ENCODE data around the gene DLL4. TPM values are rescaled to one million over a fixed set of nuclear protein-coding genes. Genes with fewer than 3 reads are reported as not detected.

The DLL4 gene
- total RNA-seq, 3 donors from 2014 or later: 9.4 to 23.0 (median 15.6) TPM

- intact Hi-C loops (cut with DNase I, micrococcal nuclease): loop anchor here in 1 of 2 donors (10.0 kb wide), 1 partner anchor 72 kb away; no protein-coding TSS in a partner anchor
- H3K4me1 ChIP-seq (ENCODE audit: low read depth): peaks cover 9% of the 10 kb centered on the region
- no peak for TF ChIP-seq CTCF (IDR thresholded peaks at IDR 0.05)
- peak overlapping the region; percentile 28 for H3K4me3 ChIP-seq
- ATAC-seq: peak; percentile 20
- H3K9me3 ChIP-seq: no peaks in the 10 kb centered on the region
- H3K36me3 ChIP-seq (ENCODE audit: low read depth): no peaks in the 10 kb centered on the region
- peak in 1 of 3 donors; percentile 38 for DNase-seq
These were observed 13.3 kb downstream of the DLL4 start for GRCh38 chr15:40942337-40942854.

GRCh38 chr15:40942878-40943277 is 13.7 kb downstream of the DLL4 start:
- ATAC-seq: no peak

DNA sequence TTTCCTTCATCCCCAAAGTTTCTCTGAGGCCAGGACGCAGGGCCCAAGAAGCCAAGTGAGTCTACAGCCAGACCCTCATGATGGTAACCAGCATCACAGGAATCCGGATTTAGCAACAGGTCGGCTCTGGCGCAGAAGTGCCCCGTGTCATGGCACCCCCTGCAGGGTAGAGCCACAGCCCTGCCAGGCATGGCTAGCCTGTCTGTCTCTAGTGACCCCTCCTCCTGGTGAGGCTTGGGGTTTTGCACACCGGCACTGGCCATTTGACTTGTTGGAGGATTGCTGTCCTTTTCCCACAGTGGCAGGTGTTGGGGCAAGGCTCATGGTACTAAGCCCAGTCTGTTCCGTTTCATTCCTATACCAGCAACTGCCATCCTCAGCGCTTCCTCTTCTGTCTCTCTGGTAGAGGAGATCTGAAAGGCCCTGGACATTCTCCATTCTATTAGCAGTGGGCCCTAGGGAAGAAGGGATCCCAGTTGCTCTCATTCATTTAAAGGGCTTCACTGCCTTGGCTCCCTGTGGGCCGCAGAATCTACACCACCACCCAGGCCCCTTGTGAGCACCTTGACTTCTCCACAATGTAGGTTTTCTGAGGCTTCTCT is 14.7 kb downstream of the DLL4 start:
- ATAC-seq: no peak
- intact Hi-C loops (cut with DNase I, micrococcal nuclease): loop anchor here in 1 of 2 donors (10.0 kb wide), 1 partner anchor 71 kb away; no protein-coding TSS in a partner anchor

More at GRCh38 chr15:40942878-40943277, 13.7 kb downstream of the DLL4 start:
- no peak for TF ChIP-seq CTCF (IDR thresholded peaks at IDR 0.05)
- intact Hi-C loops (cut with DNase I, micrococcal nuclease): loop anchor here in 1 of 2 donors (10.0 kb wide), 1 partner anchor 72 kb away; no protein-coding TSS in a partner anchor
- peak in 1 of 3 donors; percentile 9 for DNase-seq
- no peaks in the 10 kb centered on the region for H3K36me3 ChIP-seq (ENCODE audit: low read depth)
- no peaks in the 10 kb centered on the region for H3K9me3 ChIP-seq
- H3K4me1 ChIP-seq (ENCODE audit: low read depth): peaks cover 9% of the 10 kb centered on the region
- H3K4me3 ChIP-seq: no peak overlapping the region

GRCh38 chr15:40944510-40945296 is 15.6 kb downstream of the DLL4 start:
- DNase-seq: peak in 1 of 3 donors; percentile 14
- no peak for ATAC-seq
- intact Hi-C loops (cut with DNase I, micrococcal nuclease): loop anchor here in 1 of 2 donors (10.0 kb wide), 1 partner anchor 70 kb away; no protein-coding TSS in a partner anchor
- H3K9me3 ChIP-seq: no peaks in the 10 kb centered on the region
- no peak for TF ChIP-seq CTCF (IDR thresholded peaks at IDR 0.05)
- H3K4me1 ChIP-seq (ENCODE audit: low read depth): peaks cover 13% of the 10 kb centered on the region
- H3K4me3 ChIP-seq: no peak overlapping the region
- no peaks in the 10 kb centered on the region for H3K36me3 ChIP-seq (ENCODE audit: low read depth)

More for the DNA sequence above, 14.7 kb downstream of the DLL4 start:
- Histone ChIP-seq H3K4me3 (no peak overlapping the region), H3K36me3 (ENCODE audit: low read depth) (no peaks in the 10 kb centered on the region), H3K9me3 (no peaks in the 10 kb centered on the region), H3K4me1 (ENCODE audit: low read depth) (peaks cover 9% of the 10 kb centered on the region)
- peak in 1 of 3 donors; percentile 46 for DNase-seq
- no peak for TF ChIP-seq CTCF (IDR thresholded peaks at IDR 0.05)

DNA sequence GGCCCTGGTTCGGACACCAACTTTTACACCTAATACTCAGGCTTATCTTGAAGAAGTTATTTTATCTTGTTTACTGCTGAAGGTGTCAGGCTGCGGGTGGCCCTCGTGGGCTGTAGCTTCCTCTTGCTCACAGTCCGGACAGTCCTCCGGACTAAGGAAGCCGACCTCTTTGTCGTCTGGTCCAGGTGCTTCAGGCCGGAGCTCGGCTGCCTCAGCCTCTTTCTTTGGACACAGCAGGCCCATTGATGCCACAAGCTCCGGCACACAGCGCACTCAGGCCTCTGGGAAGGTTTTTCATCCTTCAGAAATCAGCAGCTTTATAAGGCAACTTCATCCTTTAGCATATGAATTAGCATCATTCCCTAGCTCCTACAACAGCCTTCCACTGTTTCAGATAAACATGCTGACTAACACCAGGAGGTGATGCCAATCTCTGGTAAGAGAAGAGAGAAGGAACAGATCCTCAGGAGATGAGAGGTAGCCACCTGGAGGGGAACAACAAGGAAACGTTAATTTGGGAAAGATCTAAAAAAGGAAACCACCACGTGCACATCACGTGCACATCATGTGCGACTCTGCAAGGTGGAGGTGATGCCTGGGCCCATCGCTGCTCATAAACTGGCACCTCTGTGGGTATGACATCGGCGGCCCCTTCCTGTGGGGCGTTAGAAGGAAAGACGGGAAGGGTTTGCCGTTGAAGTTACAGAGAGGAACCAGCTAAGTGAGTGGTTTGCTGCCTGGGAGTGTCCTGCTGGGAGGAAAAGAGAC is 19.8 kb downstream of the DLL4 start:
- intact Hi-C loops (cut with DNase I, micrococcal nuclease): loop anchor here in 1 of 2 donors (10.0 kb wide), 1 partner anchor 66 kb away; no protein-coding TSS in a partner anchor
- TF ChIP-seq CTCF (IDR thresholded peaks at IDR 0.05): no peak
- Histone ChIP-seq H3K9me3 (no peaks in the 10 kb centered on the region), H3K4me3 (no peak overlapping the region), H3K4me1 (ENCODE audit: low read depth) (peaks cover 12% of the 10 kb centered on the region), H3K36me3 (ENCODE audit: low read depth) (no peaks in the 10 kb centered on the region)
- ATAC-seq (no peak), DNase-seq (peak in 1 of 3 donors; percentile 31)
